Iris pigment epithelial cell (primary cell): ENCODE measurements around the gene PSMB9.
"Not testable (repeated sequence)": the region's sequence is repeated elsewhere in the genome, so short reads cannot be mapped to it uniquely, and the experiment has no call there.

Experiments
- DNase-seq: peaks from one replicate; pipeline ENCODE4 v3.0.0-alpha.2; 2011; ENCODE audit warnings: low read depth

PSMB9 gene

GRCh38 chr6:32862725-32863124, 8.7 kb downstream of the PSMB9 start:
- DNase-seq = no peak

- DNase-seq = no peak
Measured at GRCh38 chr6:32865724-32866443, 11.9 kb downstream of the PSMB9 start.

- no peak for DNase-seq
Measured at GRCh38 chr6:32867022-32867477, 13.1 kb downstream of the PSMB9 start.

- no peak for DNase-seq
Measured at GRCh38 chr6:32867554-32868256, 13.7 kb downstream of the PSMB9 start.

GRCh38 chr6:32868257-32868788, 14.3 kb downstream of the PSMB9 start:
- peak; percentile 56 for DNase-seq

GRCh38 chr6:32873947-32874346, 20.0 kb downstream of the PSMB9 start:
- DNase-seq = not testable (repeated sequence)

- no peak for DNase-seq
Measured at GRCh38 chr6:32876603-32877002, 22.6 kb downstream of the PSMB9 start.

GRCh38 chr6:32879691-32880090, 25.7 kb downstream of the PSMB9 start:
- DNase-seq = no peak

GRCh38 chr6:32880962-32881361, 27.0 kb downstream of the PSMB9 start:
- not testable (repeated sequence) for DNase-seq

GRCh38 chr6:32882879-32883250, 28.9 kb downstream of the PSMB9 start:
- peak; percentile 65 for DNase-seq

- peak; percentile 69 for DNase-seq
Measured at GRCh38 chr6:32883789-32884188, 29.8 kb downstream of the PSMB9 start.

GRCh38 chr6:32885698-32886286, 31.8 kb downstream of the PSMB9 start:
- DNase-seq = peak; percentile 76

GRCh38 chr6:32886681-32887383, 32.8 kb downstream of the PSMB9 start:
- peak; percentile 78 for DNase-seq

GRCh38 chr6:32887616-32888015, 33.6 kb downstream of the PSMB9 start:
- DNase-seq = no peak

GRCh38 chr6:32888576-32888975, 34.6 kb downstream of the PSMB9 start:
- no peak for DNase-seq

GRCh38 chr6:32889533-32889932, 35.5 kb downstream of the PSMB9 start:
- DNase-seq = peak; percentile 6

- no peak for DNase-seq
Measured at GRCh38 chr6:32890831-32891230, 36.8 kb downstream of the PSMB9 start.

GRCh38 chr6:32894085-32895005, 40.4 kb downstream of the PSMB9 start:
- peak; percentile 87 for DNase-seq

GRCh38 chr6:32895006-32895345, 41.0 kb downstream of the PSMB9 start:
- DNase-seq = no peak

GRCh38 chr6:32903952-32904351, 50.0 kb downstream of the PSMB9 start:
- DNase-seq = no peak

GRCh38 chr6:32905078-32905477, 51.1 kb downstream of the PSMB9 start:
- peak; percentile 53 for DNase-seq
